ENCODE results near the gene CFAP91. TPM values are rescaled to one million over a fixed set of nuclear protein-coding genes. Genes with fewer than 3 reads are reported as not detected.

Gene CFAP91
- polyA plus RNA-seq (ENCODE audit: insufficient read depth in 1 of 5, insufficient read length in 5 of 5, low replicate concordance in 1 of 5): 10 to 100 TPM in 2 of 5 donors, 1 to 10 TPM in 3; 6.0 to 12.0 (median 8.1) TPM
- long read RNA-seq, donor 1: 0 reads
- long read RNA-seq, donor 2: 0 reads
- long read RNA-seq, donor 3, partial matches to known transcripts: 0 of 1 reads
- long read RNA-seq, donor 3, other reads (novel, unspliced or antisense): 0 of 1 reads
- long read RNA-seq, donor 4: 0 reads
- long read RNA-seq, donor 5, partial matches to known transcripts: 0 of 1 reads
- long read RNA-seq, donor 5, other reads (novel, unspliced or antisense): 0 of 1 reads
- long read RNA-seq, donor 6, full-length matches to known transcripts: 1 of 1 reads
- long read RNA-seq, donor 6, partial matches to known transcripts: 0 of 1 reads
- long read RNA-seq, donor 6, other reads (novel, unspliced or antisense): 0 of 1 reads
- long read RNA-seq, donor 7: 0 reads
- long read RNA-seq, donor 8: 0 reads

DNA sequence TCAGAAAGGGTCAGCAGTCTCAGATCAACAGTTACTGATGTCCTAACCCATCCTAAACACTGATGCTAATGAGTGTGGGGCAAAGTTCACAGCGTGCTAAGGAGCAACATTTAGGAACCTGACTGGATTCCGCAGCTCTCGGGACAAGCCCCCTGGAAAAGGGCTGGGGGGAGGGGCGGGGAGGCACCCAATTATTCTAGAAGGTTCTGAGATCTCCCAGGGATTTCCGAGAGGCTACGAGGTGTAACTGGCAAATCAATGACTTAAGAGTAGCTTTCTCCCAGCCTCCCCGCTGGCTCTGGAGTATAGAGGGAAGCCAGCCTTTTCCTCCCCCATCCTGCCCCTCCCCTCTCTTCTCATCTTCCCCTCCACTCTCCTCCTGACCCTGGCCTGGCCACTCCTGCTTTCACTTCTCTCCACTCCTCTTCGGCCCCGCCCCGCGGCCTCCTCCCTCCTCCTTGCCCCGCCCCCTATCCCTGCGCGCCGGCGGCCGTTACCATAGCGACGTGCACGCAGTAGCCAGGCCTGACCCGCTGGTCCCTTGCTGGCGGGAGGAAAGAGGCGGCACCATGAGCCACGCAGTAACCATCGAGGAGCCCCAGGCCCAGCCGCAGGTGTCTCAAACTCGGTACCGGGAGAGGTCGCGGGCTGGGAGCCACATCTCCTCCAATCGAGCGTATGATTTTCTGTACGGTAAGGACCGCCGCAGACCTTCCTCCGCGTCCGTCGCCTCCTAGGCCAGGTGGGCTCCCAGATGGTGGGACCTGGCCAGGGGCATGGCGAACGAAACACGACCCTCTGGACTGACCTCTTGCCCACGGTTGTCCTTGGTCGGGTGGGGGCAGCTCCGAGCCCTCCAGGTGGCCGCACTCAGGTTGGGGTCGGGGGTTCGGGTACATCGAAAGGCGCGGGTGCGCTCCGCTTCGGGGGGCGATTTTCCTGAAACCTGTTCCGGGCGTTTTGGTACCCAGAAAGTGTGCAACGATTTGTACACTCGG lies at the start of gene CFAP91:
CFAP91 (plus strand) TSS at position 493 of the 998 bp plus-strand sequence; CDS start at position 570, 77 bp downstream.
- peak; percentile 92 to 94 for DNase-seq

DNA sequence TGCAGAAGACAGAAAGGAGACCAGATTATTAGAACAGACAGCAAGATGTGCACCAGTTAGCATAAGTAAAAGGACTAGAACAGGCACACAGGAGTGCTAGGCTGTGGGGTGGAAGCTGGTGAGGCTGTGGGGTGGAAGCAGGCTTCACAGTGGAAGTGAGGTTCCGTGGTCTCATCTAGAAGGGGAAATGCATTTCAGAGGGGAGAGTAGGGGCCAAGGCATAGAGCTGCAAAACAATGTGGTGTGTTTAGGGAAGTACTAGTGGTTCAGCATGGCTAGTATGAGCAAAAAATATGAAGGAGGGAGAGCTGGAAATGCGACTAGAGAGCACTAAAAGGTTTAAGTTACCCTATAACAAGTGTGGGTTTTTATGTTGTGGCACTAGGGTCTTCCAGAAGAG lies 48.9 kb upstream of the CFAP91 start:
- DNase-seq: no peak

DNA sequence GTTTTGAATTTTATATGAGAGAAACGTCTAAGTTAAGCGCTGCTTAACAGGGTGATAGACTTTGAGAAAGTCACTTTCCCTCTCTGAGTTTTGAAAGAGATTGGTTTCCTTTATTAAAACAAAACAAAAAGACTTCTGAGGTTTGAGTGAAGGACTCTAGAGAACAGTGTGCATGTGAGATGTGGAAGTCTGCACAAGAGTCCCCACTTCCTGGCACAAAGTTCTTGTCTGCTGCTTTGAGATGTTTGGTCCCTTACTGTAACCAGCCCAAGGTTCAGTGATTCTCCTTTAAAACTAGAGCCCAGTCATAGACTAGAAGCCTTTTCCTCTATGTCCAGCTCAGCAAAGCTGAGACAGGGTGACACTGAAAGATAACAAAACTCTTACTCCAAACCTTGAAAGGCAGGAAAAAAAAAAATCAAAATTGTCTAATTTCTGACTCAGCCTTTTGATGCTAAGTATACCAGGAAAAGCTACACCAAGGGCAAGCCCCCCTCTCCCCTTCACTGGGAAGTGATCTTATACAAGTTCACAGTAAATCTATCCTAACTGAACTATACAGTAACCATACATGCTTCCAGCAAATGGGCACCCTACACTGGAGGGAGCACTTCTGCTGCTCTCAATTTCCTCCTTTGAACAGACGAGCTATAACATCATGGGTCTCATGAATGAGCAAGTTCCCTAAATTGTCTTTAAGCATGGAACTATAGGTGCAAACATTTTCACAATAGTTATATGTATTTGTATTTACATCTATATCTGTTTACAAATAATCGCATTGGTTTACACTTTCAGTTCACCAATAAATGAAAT lies 44.7 kb upstream of the CFAP91 start:
- no peak for DNase-seq

DNA sequence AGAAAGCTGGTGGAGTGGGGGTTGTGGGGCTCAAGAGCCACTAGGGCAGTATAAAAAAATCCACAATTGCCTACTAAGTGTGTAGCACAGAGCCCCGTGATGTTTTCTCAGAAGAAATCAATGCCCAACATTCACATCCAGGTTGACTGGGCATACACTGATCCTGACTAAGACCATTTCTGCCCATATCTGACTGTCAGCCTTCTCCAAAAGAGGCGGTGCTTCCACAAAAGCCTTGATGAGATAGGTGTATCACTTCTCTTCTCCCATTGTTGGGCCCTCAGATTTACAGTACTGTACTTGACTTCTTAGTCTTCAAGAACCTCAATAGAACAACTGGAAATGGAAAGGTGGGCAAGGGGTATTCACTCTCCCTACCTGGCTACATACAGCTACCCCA lies 43.8 kb upstream of the CFAP91 start:
- DNase-seq: no peak

DNA sequence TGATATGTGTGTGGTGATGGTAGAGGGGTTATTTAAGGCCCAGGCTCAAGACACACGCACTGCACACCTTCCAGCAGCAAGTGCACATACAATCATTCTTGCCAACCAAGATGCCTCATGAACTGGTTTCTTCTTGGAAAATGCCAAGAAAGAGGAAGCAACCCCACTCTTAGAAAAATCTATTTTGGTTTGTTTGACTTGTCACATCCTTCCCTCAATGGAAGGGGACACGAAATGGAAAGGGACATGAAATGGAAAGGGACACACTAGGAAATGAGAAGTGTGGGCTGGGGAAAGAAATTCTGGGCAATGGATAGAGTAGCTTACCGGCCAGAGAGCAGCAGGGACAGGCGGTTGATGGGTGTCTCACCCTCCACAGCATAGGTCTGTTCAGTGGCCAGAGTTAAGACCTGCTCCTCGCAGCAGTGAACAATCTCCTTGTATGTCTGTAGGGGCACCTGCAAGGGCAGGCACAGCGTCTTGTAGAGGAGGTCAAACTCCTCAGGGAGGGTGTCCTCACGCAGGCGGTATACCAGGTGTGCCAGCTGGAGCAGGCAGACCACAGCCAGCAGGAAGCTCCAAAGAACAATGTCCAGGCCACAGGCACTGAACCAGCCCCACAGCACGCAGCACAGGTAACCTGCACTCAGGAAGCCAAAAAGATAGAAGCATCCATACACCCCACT lies 43.1 kb upstream of the CFAP91 start:
- no peak for DNase-seq

DNA sequence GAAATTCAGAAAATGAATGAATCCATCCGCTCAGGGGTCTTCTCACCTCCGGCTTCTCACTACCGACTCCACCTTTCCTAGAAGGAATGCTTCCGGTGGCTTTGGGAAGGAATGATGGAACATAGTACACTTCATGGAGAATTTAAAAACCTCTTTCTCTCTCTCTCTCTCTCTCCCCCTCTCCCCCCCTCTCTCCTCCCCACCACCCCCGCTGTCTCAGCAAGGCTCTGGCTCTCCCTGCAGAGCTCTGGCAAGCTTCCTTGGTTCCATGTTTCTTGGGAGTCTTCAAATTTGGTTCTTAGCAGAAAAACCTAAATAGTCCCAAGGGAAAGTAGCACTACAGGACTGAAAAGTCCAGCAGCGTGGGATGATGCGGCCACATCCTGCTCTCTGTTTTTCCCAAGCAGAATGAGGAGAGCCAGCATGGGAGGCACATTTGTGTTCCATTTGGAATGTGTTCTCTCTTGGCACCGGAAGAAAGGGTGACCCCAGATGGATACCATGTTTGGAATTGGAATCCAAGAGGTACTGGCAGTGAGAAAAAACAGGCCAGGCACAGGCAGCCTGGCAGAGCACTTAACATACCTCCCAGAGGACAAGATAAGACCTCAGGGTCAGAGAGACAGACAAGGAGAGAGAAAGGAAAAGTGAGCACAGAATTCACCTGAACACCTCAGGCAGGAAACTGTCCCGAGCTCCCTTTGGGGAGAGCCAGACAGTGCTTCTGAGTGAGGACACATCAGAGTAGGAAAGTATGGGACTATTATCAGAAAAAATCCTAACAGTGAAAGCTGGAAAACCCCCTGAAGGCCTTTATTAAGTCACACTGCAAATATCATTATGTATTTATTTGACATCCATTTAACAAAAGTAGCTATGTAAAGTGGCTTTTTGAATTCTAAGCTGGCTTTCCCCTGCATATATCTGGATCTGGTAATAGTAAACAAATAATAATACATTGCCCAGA lies 42.1 kb upstream of the CFAP91 start, which contains the start of gene POPDC2:
POPDC2 (minus strand) TSS at position 116 of the 967 bp plus-strand sequence. CDS start 166 bp downstream, outside the sequence.
- DNase-seq: no peak

DNA sequence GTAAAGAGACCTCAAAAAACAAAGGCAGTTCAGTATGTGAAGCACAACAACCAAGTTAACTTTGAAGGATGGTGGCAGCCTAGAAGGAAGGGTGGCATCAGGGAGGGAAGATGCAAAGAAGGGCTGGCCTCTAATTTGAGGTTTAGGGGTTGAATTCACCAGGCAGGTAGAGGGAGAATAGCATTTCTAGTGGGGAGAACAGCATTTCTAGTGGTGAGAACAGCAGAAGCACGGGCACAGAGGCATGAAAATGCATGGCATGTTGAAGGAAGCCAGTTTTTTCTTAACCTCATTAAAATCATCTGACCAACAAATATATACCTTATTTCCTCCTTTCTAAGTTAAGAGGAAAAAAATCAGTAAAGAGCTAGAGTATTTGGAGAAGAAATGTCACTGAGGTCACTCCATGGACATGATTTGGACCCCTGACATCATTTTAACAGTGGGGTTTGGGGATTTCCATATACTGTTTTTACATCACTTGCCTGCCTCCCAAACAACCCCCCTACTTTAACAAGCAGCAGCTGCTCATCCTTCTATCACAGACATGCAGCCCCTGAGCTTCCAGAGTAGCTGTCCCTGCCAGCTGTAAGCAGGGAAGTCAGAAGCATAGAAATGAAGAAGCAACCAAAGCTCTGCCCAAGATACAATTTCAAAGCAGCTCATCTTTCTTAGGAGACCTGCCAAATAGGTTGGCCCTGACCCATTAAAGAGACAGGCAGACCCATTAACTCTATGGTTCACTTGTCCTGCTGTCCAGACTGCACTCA lies 40.0 kb upstream of the CFAP91 start:
- DNase-seq: no peak

DNA sequence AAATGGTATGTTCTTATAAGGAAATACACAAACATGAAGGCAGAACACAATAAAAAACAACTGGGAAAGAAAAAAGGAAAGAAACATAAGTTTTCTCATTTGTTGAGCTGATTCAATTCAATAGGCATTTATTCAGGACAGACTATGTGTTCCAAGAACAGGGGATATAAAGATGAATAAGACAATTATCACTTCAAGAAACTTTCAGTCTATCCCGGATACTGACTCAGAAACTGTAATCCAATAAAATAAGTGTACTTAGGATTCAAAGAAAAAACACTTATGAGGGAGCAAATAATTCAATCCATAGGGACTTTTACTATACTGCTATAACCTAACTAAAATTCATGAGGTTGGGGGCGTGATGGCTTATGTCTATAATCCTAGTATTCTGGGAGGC lies 38.9 kb upstream of the CFAP91 start:
- no peak for DNase-seq

DNA sequence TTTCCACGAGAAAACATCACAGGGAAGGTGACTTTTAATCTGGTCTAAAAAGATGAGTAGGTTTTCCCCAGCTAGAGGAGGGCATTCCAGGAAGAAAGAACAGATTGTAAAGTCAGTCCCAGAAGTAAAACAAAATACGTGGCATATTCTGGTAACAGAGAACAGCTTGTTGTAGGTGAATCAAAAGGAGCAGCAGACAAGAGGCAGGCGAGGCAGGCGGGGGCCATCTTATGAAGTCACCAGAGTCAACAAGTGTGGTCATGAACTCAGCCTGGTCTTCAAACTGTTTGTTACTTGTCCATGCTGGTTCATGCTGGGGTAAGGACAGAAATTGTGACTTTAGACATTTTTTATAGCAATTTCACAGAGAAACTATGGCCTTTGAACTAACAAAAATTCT lies 38.5 kb upstream of the CFAP91 start:
- DNase-seq: no peak

DNA sequence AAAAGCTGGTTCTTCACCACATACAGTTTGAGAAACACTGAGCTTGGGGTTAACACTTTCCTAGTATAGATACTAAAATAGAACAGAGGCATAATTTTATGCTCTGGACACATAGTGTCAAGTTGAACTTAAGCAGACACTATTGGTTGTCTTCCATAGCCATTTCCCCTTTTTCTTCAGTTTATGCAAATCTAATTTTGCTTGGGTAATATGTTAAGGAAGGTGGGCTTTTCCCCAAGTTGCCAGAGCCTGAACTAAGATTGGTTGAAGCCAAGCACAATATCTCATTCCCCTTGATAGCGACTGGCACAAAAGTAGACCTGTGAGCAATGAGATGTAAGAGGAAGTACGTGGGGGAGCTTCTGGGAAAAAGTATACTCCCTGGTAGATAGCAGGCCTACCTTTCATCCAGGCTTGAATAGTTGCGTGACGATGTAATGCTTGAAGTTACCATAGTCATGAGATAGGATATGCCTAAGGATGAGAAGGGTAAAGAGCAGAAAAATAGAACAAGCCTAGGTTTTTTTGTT lies 37.9 kb upstream of the CFAP91 start:
- DNase-seq: no peak

DNA sequence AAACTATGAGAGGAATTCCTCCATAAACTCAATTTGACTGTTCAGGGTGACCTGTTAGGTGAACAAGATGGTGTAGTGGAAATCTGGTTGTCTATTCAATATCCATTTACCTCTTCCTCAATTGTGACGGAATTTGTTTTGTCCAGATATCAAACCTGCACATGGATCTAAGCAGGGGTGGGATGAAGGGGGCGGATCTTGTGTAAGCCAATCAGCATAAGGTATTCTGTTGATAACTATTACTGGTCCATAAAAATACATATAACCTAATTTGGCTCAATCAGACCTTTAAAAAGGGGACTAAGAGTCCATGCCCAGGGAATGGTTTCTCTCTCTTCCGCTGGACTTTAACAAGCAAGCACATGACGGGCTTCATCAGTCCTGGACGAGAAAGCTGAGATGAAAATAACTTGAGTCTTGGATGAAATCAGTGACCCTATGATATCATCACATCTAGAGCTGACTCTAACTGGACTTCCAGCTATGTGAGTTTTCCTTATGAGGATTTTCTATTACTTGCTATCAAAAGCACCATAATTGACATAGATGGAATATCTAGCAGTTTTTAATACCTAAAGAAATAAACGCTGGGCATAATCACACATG lies 36.8 kb upstream of the CFAP91 start:
- no peak for DNase-seq

DNA sequence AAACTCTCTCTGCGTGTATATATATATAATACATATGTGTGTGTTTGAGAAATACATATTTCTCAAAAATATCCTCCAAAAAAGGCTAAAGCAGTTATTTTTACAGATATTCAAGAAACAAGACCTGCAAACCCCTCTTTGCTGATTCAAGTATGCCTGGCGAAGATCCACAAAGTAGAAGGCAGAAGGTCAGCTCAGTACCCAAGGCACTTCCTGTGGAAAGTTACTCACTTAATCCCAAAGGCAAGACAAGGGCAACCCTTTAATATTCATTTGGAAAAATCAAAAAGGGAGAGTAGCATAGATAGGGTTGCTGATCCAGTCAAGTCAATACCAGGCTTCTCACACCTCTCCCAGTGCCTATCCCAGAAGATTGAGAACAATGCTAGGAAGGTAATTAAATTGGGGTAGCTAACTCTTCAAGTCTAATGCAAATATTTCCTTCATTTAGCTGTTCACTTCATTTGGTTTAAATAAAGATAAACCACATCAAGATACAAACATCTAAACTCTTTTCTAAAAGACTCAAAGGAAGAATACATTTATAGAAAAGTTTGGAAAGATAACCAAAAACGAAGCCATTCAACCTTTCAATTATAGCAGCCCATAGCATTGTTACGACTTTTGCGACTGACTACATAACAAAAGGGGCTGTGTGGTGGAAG lies 32.8 kb upstream of the CFAP91 start:
- no peak for DNase-seq

DNA sequence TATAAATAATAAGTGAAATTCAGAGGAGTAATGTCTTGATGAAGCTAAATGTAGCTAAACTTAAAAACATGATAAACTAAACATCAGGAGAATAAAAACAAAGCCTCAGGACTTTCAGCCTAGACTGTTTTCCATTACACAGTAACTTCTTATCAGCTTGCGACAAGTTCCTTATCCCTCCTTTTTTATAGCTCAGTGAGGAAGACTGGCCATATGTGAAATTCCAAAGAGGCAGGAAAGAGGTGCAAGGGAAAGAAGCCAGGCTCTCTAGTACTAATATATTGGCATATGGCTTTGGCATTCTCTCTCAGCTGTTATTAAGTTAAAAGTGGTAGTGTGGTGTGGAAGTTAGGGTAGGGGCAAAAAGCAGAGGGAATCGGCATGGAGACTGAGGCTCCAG lies 30.0 kb upstream of the CFAP91 start:
- no peak for DNase-seq

DNA sequence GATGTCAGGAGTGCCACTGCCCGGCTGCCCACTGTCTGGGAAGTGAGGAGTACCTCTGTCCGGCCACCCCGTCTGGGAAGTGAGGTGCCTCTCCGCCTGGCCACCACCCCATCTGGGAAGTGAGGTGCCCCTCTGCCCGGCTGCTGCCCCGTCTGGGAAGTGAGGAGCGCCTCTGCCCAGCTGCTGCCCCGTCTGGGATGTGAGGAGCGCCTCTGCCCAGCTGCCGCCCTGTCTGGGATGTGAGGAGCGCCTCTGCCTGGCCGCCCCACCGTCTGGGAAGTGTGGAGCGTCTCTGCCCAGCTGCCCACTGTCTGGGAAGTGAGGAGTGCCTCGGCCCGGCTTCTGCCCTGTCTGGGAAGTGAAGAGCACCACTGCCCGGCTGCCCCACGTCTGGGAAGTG lies 28.9 kb upstream of the CFAP91 start:
- DNase-seq: no peak

DNA sequence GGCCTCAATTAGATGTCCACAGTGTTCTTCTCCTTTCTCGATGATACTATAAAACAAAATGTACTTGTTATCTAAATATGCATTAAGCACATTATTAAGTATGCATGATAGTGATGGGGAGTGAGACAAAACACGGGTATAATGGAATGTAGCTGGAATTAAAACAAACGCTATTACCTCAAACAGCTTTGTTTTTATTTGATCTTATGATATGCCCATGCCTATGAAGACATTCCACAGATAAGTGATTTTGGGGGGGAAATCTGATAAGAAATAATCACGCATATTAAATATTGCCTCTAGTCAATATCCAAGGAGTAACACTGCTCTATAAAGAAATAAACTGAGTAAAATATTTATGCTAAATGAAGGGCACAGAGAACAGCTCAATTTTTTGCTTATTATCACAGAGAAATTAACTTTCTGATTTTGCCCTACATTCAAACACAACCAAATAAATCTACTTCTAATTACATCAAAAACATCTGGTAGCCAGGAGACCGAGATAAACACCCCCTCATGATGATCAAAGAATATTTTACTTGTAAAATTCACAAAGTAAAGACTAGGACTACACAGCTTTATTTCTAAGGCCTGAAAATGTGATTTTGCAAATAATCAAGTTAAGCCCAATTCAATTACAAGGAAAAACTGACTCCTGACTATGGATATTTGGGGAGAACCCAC lies 27.5 kb upstream of the CFAP91 start:
- no peak for DNase-seq

DNA sequence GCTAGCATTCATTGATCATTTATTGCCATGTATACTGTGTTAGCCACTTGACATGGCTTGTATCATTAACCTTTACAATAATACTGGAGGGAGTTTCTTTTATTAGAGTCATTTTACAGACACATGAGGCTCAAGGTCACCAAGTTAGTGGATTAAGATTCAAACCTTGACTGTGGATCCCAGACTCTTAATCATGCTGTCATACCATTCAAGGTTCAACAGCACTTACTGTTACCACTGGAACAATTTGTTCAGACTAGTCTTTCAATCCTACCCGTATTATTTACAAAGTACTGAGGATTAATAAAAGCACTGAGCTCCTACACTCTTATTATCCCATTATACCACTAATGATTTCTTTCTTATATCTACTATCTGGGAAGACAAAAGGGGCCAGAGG lies 26.8 kb upstream of the CFAP91 start:
- no peak for DNase-seq

Measured in right lung (tissue), 10 donors.